ENCODE measurements around the gene CACNG6. TPM values are rescaled to one million over a fixed set of nuclear protein-coding genes. Genes with fewer than 3 reads are reported as not detected.

Gene CACNG6
- total RNA-seq, 1 donor from 2014 or later, result 0.27 TPM

- Mint-ChIP-seq H3K36me3 (no peaks in the 10 kb centered on the region), H3K9me3 (no peaks in the 10 kb centered on the region), H3K27ac (no peak overlapping the region), H3K4me3 (no peak overlapping the region), H3K27me3 (peaks cover 47% of the 10 kb centered on the region), H3K4me1 (ENCODE audit: unreplicated experiment) (no peaks in the 10 kb centered on the region)
- DNase-seq (ENCODE audit: extremely low spot score, unreplicated experiment), result no peak
- no peak for TF ChIP-seq CTCF (conservative IDR thresholded peaks at IDR 0.05)
Measured at GRCh38 chr19:54041969-54042606, 50.7 kb downstream of the CACNG6 start.

- Mint-ChIP-seq H3K27me3 (peaks cover 47% of the 10 kb centered on the region), H3K4me1 (ENCODE audit: unreplicated experiment) (no peaks in the 10 kb centered on the region), H3K4me3 (no peak overlapping the region), H3K36me3 (no peaks in the 10 kb centered on the region), H3K9me3 (no peaks in the 10 kb centered on the region), H3K27ac (no peak overlapping the region)
- TF ChIP-seq CTCF (conservative IDR thresholded peaks at IDR 0.05), result no peak
- no peak for DNase-seq (ENCODE audit: extremely low spot score, unreplicated experiment)
Measured at GRCh38 chr19:54042989-54043388, 51.6 kb downstream of the CACNG6 start.

GRCh38 chr19:54045771-54046170 is 54.3 kb downstream of the CACNG6 start:
- Mint-ChIP-seq H3K4me1 (ENCODE audit: unreplicated experiment) (no peaks in the 10 kb centered on the region), H3K27ac (no peak overlapping the region), H3K4me3 (no peak overlapping the region), H3K36me3 (no peaks in the 10 kb centered on the region), H3K9me3 (no peaks in the 10 kb centered on the region), H3K27me3 (peaks cover 57% of the 10 kb centered on the region)
- no peak for TF ChIP-seq CTCF (conservative IDR thresholded peaks at IDR 0.05)
- no peak for DNase-seq (ENCODE audit: extremely low spot score, unreplicated experiment)

GRCh38 chr19:54047616-54048015 is 56.2 kb downstream of the CACNG6 start:
- no peaks in the 10 kb centered on the region for H3K36me3 Mint-ChIP-seq
- no peaks in the 10 kb centered on the region for H3K9me3 Mint-ChIP-seq
- H3K27ac Mint-ChIP-seq, result no peak overlapping the region
- H3K4me3 Mint-ChIP-seq, result no peak overlapping the region
- no peak for TF ChIP-seq CTCF (conservative IDR thresholded peaks at IDR 0.05)
- H3K27me3 Mint-ChIP-seq, result peaks cover 54% of the 10 kb centered on the region
- no peak for DNase-seq (ENCODE audit: extremely low spot score, unreplicated experiment)
- H3K4me1 Mint-ChIP-seq (ENCODE audit: unreplicated experiment), result no peaks in the 10 kb centered on the region

Other genes starting within 250 kb of the CACNG6 start
- not detected in 2 replicates for gene NLRP12, start 167.3 kb upstream of the CACNG6 start, total RNA-seq (ENCODE audit: low replicate concordance)
- gene MYADM, start 123.8 kb upstream of the CACNG6 start, total RNA-seq (ENCODE audit: low replicate concordance), result 69.5 and 73.5 TPM in 2 replicates
- gene PRKCG, start 109.4 kb upstream of the CACNG6 start, total RNA-seq (ENCODE audit: low replicate concordance), result 2.4 and 3.1 TPM in 2 replicates
- gene CACNG7, start 82.4 kb upstream of the CACNG6 start, total RNA-seq (ENCODE audit: low replicate concordance), result 0.67 and 6.0 TPM in 2 replicates
- 0.05 and 0.97 TPM in 2 replicates for gene CACNG8, start 28.7 kb upstream of the CACNG6 start, total RNA-seq (ENCODE audit: low replicate concordance)
- gene VSTM1, start 72.3 kb downstream of the CACNG6 start, total RNA-seq (ENCODE audit: low replicate concordance), result not detected in 2 replicates
- gene TARM1, start 89.7 kb downstream of the CACNG6 start, total RNA-seq (ENCODE audit: low replicate concordance), result not detected in 2 replicates
- gene OSCAR, start 109.2 kb downstream of the CACNG6 start, total RNA-seq (ENCODE audit: low replicate concordance), result not detected in 2 replicates
- gene NDUFA3, start 111.2 kb downstream of the CACNG6 start, total RNA-seq (ENCODE audit: low replicate concordance), result 140 and 155 TPM in 2 replicates
- gene TFPT, start 124.0 kb downstream of the CACNG6 start, total RNA-seq (ENCODE audit: low replicate concordance), result 14.1 and 17.0 TPM in 2 replicates
- 80.5 and 89.8 TPM in 2 replicates for gene PRPF31, start 124.1 kb downstream of the CACNG6 start, total RNA-seq (ENCODE audit: low replicate concordance)
- gene CNOT3, start 146.1 kb downstream of the CACNG6 start, total RNA-seq (ENCODE audit: low replicate concordance), result 55.4 and 72.9 TPM in 2 replicates
- gene LENG1, start 168.1 kb downstream of the CACNG6 start, total RNA-seq (ENCODE audit: low replicate concordance), result 6.6 and 7.5 TPM in 2 replicates
- gene TMC4, start 181.5 kb downstream of the CACNG6 start, total RNA-seq (ENCODE audit: low replicate concordance), result 24.2 and 42.1 TPM in 2 replicates
- 73.3 and 86.7 TPM in 2 replicates for gene MBOAT7, start 197.9 kb downstream of the CACNG6 start, total RNA-seq (ENCODE audit: low replicate concordance)
- 39.3 and 41.9 TPM in 2 replicates for gene TSEN34, start 199.7 kb downstream of the CACNG6 start, total RNA-seq (ENCODE audit: low replicate concordance)
- 1,437 and 1,455 TPM in 2 replicates for gene RPS9, start 209.2 kb downstream of the CACNG6 start, total RNA-seq (ENCODE audit: low replicate concordance)
- not detected in 2 replicates for gene LILRB3, start 231.4 kb downstream of the CACNG6 start, total RNA-seq (ENCODE audit: low replicate concordance)